Muscle of leg (tissue), 16 donors: ENCODE data around the gene ATRN. TPM values are rescaled to one million over a fixed set of nuclear protein-coding genes. Genes with fewer than 3 reads are reported as not detected.
"Not testable (repeated sequence)": the region's sequence is repeated elsewhere in the genome, so short reads cannot be mapped to it uniquely, and the experiment has no call there.

Experiments used
- DNase-seq: peaks from one replicate; pipeline ENCODE4 v3.0.0; 2013
- H3K27ac ChIP-seq: one replicate; pipeline ENCODE4 v1.5.1; 2013; ENCODE audit warnings: mild to moderate bottlenecking, low read length, control low read depth
- H3K27me3 ChIP-seq: one replicate; pipeline ENCODE4 v1.6.1; 2013; ENCODE audit warnings: low read length; ENCODE audit not compliant: control insufficient read depth, insufficient read depth
- H3K36me3 ChIP-seq: one replicate; pipeline ENCODE4 v1.6.1; 2013; ENCODE audit warnings: low read length; ENCODE audit not compliant: control insufficient read depth, insufficient read depth
- H3K4me1 ChIP-seq: one replicate; pipeline ENCODE4 v1.6.1; 2013; ENCODE audit warnings: low read length; ENCODE audit not compliant: control insufficient read depth, insufficient read depth
- H3K4me3 ChIP-seq: one replicate; pipeline ENCODE4 v1.5.1; 2013; ENCODE audit warnings: low read length, control low read depth
- H3K9me3 ChIP-seq: replicated peaks from 2 replicates; pipeline ENCODE4 v1.6.1; 2013; ENCODE audit warnings: low read depth, low read length; ENCODE audit not compliant: control insufficient read depth
- WGBS: methylation state at CpG from one replicate; pipeline ENCODE4 v1.1.5; 2013; ENCODE audit warnings: missing lambda C conversion rate; ENCODE audit not compliant: insufficient coverage; 5-methylcytosine and 5-hydroxymethylcytosine counted together
- long read RNA-seq, 11 donors: transcript quantifications; one replicate each; lab custom pipeline, GENCODE V29; 2026
- polyA plus RNA-seq, 8 donors: library from polyadenylated mRNA; unstranded; fragments of 120-200 nt; gene quantifications; one replicate each; pipeline versions ENCODE4 v1.2.1 to v1.2.3, GENCODE V29; 2013; ENCODE audit warnings: inconsistent platforms in 1 of 8, low replicate concordance in 1 of 8; ENCODE audit not compliant: insufficient read length in 8 of 8, insufficient read depth in 1 of 8
- total RNA-seq: library from RNA; stranded (reverse); fragments of 120-200 nt; gene quantifications from one replicate; pipeline ENCODE4 v1.2.4, GENCODE V29; 2013

The ATRN gene
- total RNA-seq, result 23.6 TPM
- polyA plus RNA-seq, result 10 to 100 TPM; 19.6 to 32.1 (median 24.5) TPM
- long read RNA-seq, donor 1, partial matches to known transcripts, result 6 of 7 reads
- long read RNA-seq, donor 1, other reads (novel, unspliced or antisense), result 0 of 7 reads
- long read RNA-seq, donor 2, result 0 reads
- long read RNA-seq, donor 3, result 0 reads
- long read RNA-seq, donor 4, partial matches to known transcripts, result 0 of 1 reads
- long read RNA-seq, donor 4, other reads (novel, unspliced or antisense), result 0 of 1 reads
- long read RNA-seq, donor 5, full-length matches to known transcripts, result 1 of 29 reads
- long read RNA-seq, donor 5, partial matches to known transcripts, result 28 of 29 reads
- long read RNA-seq, donor 5, other reads (novel, unspliced or antisense), result 0 of 29 reads
- long read RNA-seq, donor 6, full-length matches to known transcripts, result 1 of 1 reads
- long read RNA-seq, donor 6, partial matches to known transcripts, result 0 of 1 reads
- long read RNA-seq, donor 6, other reads (novel, unspliced or antisense), result 0 of 1 reads
- long read RNA-seq, donor 7, full-length matches to known transcripts, result 1 of 14 reads
- long read RNA-seq, donor 7, partial matches to known transcripts, result 13 of 14 reads
- long read RNA-seq, donor 7, other reads (novel, unspliced or antisense), result 0 of 14 reads
- long read RNA-seq, donor 8, partial matches to known transcripts, result 0 of 1 reads
- long read RNA-seq, donor 8, other reads (novel, unspliced or antisense), result 0 of 1 reads
- long read RNA-seq, donor 9, full-length matches to known transcripts, result 1 of 1 reads
- long read RNA-seq, donor 9, partial matches to known transcripts, result 0 of 1 reads
- long read RNA-seq, donor 9, other reads (novel, unspliced or antisense), result 0 of 1 reads
- long read RNA-seq, donor 10, full-length matches to known transcripts, result 1 of 1 reads
- long read RNA-seq, donor 10, partial matches to known transcripts, result 0 of 1 reads
- long read RNA-seq, donor 10, other reads (novel, unspliced or antisense), result 0 of 1 reads
- long read RNA-seq, donor 11, result 0 reads

DNA sequence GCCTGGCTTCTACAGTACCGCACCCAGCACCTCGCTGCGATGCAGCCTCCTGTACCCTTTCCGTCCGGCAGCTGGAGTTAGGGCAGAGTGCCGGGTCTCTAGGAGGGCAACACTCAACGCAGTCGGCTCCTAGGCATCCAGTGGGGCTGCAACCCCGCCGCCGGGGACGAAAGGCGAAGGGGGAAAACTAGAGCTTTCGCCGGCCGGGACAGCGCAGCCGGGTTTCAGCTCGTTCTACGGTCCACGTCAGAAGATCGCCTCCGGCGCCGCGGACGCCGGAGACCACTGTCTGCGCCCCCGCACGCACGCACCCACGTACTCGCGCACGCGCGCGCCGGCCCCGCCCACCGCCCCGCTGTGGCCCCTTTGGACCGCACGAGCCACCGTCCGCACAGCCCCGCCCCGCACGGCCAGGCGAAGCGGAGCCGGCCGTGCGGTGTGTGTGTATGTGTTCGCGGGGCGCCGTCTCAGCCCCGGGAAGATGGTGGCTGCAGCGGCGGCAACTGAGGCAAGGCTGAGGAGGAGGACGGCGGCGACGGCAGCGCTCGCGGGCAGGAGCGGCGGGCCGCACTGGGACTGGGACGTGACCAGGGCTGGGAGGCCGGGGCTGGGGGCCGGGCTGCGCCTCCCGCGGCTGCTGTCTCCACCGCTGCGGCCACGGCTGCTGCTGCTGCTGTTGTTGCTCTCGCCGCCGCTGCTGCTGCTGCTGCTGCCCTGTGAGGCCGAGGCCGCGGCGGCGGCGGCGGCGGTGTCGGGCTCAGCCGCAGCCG is at the start of gene ATRN:
ATRN (plus strand) TSS at position 392 of the 770 bp plus-strand sequence; CDS start at position 482, 90 bp downstream.
- peaks cover 20% of the 10 kb centered on the region for H3K4me1 ChIP-seq
- H3K4me3 ChIP-seq, result peak within 1 kb of the TSS; percentile 90
- peak within 1 kb of the TSS; percentile 93 for H3K27ac ChIP-seq
- H3K9me3 ChIP-seq, result no peaks in the 10 kb centered on the region
- under 1% methylated on average over 94 of the region's 95 CpGs for WGBS
- H3K27me3 ChIP-seq, result no peaks in the 10 kb centered on the region
- no peaks in the 10 kb centered on the region for H3K36me3 ChIP-seq
- DNase-seq, result peak; percentile 96

DNA sequence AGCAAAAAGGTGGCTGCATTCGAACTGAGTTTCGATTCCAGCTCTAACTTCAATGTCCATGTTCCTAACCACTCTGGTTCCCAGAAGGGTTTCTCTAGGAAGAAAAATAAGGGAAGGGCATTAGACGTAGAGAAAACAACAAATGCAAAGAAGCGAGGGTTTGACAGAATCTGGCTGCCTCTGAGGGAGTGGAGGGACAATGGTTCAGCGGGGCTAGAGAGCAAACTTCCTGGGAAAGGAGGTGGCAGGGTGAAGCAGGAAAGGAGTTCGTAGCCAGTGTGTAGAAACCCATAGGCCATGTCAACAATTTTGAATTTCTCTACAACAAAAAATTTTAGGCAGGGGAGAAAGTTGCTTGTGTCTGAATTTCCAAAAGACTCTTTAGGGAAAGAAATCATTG is 48.8 kb upstream of the ATRN start:
- DNase-seq, result no peak

DNA sequence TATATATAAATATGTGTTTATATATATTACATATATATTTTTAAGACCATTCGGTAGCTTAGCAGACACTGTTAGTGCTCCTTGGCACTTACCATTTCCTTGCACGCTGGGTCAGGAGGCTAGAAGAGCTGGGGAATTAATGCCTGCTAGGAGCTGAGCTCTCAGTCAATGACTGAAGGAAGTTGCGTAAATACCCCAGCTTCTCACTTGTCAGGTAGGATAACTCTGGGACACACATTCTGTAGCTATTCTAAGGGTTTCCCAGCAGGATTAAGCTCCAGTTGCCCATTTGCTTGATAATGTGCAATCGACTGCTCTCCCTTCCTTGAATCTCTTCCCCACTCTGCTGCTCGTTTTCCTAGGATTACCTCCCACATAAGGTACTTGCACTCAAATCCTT is 47.7 kb upstream of the ATRN start:
- 64% methylated on average over 2 of the region's 5 CpGs for WGBS
- H3K36me3 ChIP-seq, result no peaks in the 10 kb centered on the region
- H3K27ac ChIP-seq, result no peak overlapping the region
- DNase-seq, result no peak
- no peaks in the 10 kb centered on the region for H3K4me1 ChIP-seq
- no peaks in the 10 kb centered on the region for H3K27me3 ChIP-seq
- no peaks in the 10 kb centered on the region for H3K9me3 ChIP-seq
- H3K4me3 ChIP-seq, result no peak overlapping the region

More for the DNA sequence above, 48.8 kb upstream of the ATRN start:
- no peaks in the 10 kb centered on the region for H3K27me3 ChIP-seq
- no peaks in the 10 kb centered on the region for H3K9me3 ChIP-seq
- no peak overlapping the region for H3K27ac ChIP-seq
- no peak overlapping the region for H3K4me3 ChIP-seq
- H3K36me3 ChIP-seq, result no peaks in the 10 kb centered on the region
- H3K4me1 ChIP-seq, result no peaks in the 10 kb centered on the region
- WGBS, result 83% methylated on average over 4 of the region's 6 CpGs

DNA sequence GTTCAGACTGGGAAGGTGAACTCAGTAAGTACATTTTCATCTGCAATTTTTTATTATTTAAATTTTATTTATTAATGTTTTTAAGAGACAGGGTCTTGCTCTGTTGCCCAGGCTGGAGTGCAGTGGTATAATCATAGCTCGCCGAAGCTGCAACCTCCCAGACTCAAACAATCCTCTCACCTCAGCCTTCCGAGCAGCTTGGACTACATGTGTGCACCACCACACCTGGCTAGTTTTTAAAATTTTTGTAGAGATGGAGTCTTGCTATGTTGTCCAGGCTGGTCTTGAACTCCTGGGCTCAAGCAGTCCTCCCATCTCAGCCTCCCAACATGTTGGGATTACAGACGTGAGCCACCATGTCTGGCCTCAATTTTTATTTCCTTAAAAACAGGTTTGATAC is 44.1 kb upstream of the ATRN start:
- not testable (repeated sequence) for DNase-seq, H3K4me1 ChIP-seq, H3K36me3 ChIP-seq, H3K9me3 ChIP-seq, H3K27me3 ChIP-seq, H3K4me3 ChIP-seq, H3K27ac ChIP-seq
- no CpG with 5 or more reads among the region's 4 CpGs for WGBS

GRCh38 chr20:3430376-3431069 is 40.3 kb upstream of the ATRN start:
- no peak overlapping the region for H3K4me3 ChIP-seq
- DNase-seq, result peak; percentile 35
- H3K9me3 ChIP-seq, result no peaks in the 10 kb centered on the region
- peak overlapping the region; percentile 20 for H3K27ac ChIP-seq
- no peaks in the 10 kb centered on the region for H3K36me3 ChIP-seq
- 49% methylated on average over 11 of the region's 14 CpGs for WGBS
- no peaks in the 10 kb centered on the region for H3K4me1 ChIP-seq
- no peaks in the 10 kb centered on the region for H3K27me3 ChIP-seq

GRCh38 chr20:3431109-3431508 is 39.7 kb upstream of the ATRN start:
- no peak overlapping the region for H3K4me3 ChIP-seq
- H3K27ac ChIP-seq, result no peak overlapping the region
- H3K36me3 ChIP-seq, result no peaks in the 10 kb centered on the region
- WGBS, result 83% methylated on average over 3 of the region's 4 CpGs
- no peaks in the 10 kb centered on the region for H3K27me3 ChIP-seq
- no peak for DNase-seq
- no peaks in the 10 kb centered on the region for H3K9me3 ChIP-seq
- H3K4me1 ChIP-seq, result no peaks in the 10 kb centered on the region

GRCh38 chr20:3432844-3433243 is 38.0 kb upstream of the ATRN start:
- no peak for DNase-seq
- no peaks in the 10 kb centered on the region for H3K27me3 ChIP-seq
- no peaks in the 10 kb centered on the region for H3K36me3 ChIP-seq
- no peak overlapping the region for H3K27ac ChIP-seq
- 55% methylated on average over 2 of the region's 3 CpGs for WGBS
- no peaks in the 10 kb centered on the region for H3K9me3 ChIP-seq
- no peaks in the 10 kb centered on the region for H3K4me1 ChIP-seq
- H3K4me3 ChIP-seq, result no peak overlapping the region

DNA sequence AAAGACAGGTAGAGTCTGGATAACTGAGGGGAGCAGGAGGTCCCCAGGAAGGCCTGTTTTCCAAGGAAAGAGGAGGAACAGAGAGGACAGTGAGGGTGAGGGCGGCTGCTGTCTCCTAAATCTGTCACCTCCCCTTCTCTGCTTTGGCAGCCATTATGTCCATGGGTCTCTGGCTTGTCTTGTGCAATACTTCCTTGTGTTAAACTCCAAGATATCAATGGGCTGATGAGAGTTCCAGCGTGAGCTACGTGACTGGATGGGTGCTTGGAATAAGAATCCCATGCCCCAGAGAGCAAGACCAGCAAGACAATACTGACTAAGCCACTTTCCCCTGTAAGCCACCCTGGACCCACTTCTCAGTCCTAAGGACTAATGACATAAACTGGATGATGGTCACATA is 37.1 kb upstream of the ATRN start:
- no peak overlapping the region for H3K27ac ChIP-seq
- H3K4me1 ChIP-seq, result no peaks in the 10 kb centered on the region
- no peaks in the 10 kb centered on the region for H3K27me3 ChIP-seq
- no peak overlapping the region for H3K4me3 ChIP-seq
- H3K9me3 ChIP-seq, result no peaks in the 10 kb centered on the region
- WGBS, result no CpG with 5 or more reads among the region's 3 CpGs
- H3K36me3 ChIP-seq, result no peaks in the 10 kb centered on the region
- no peak for DNase-seq

DNA sequence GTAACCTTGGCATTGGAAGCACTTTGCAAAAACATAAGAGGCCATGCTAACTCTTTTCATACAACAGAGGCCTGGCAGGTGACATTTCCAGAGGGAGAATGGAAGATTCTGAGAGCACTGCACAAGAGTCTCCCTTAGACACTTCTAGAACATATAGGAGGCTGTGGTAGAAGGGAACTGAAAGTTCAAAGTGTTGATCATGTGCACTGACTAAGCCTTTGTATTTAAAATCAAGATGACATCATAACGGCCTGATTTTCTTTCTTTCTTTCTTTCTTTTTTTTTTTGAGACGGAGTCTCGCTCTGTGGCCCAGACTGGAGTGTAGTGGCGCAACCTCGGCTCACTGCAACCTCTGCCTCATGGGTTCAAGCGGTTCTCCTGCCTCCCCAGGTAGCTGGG is 36.6 kb upstream of the ATRN start:
- no peak for DNase-seq
- Histone ChIP-seq H3K36me3 (no peaks in the 10 kb centered on the region), H3K4me1 (no peaks in the 10 kb centered on the region), H3K9me3 (no peaks in the 10 kb centered on the region), H3K27ac (no peak overlapping the region), H3K27me3 (no peaks in the 10 kb centered on the region), H3K4me3 (no peak overlapping the region)
- 100% methylated on average over 1 of the region's 6 CpGs for WGBS
